GM23338 (cell line): ENCODE measurements around the gene LPP.

Source experiments
- CTCF ChIP-seq, 2 experiments: fragments of 200-600 bp in 1 of 2; sonication (generic) in 1 of 2; conservative IDR thresholded peaks; 2 replicates each; pipeline versions ENCODE4 v1.5.1 to v1.6.1; 2016 to 2017; ENCODE audit warnings: antibody characterized with exemption in 2 of 2, low read depth in 2 of 2, mild to moderate bottlenecking in 2 of 2, moderate library complexity in 1 of 2
- ETS1 ChIP-seq: IDR thresholded peaks from 2 replicates; pipeline ENCODE4 v1.6.1; 2016; ENCODE audit warnings: antibody characterized with exemption
- EZH2 ChIP-seq: fragments of 200-600 bp; sonication (generic); IDR thresholded peaks from one replicate; pipeline ENCODE4 v1.8.0; 2017; ENCODE audit warnings: antibody characterized with exemption, mild to moderate bottlenecking, low read depth; ENCODE audit not compliant: unreplicated experiment
- EZH2phosphoT487 ChIP-seq: fragments of 200-600 bp; sonication (generic); IDR thresholded peaks from one replicate; pipeline ENCODE4 v1.8.1; 2018; ENCODE audit warnings: antibody characterized with exemption; ENCODE audit not compliant: unreplicated experiment
- NANOG ChIP-seq: IDR thresholded peaks from 2 replicates; pipeline ENCODE4 v1.6.1; 2016; ENCODE audit warnings: antibody characterized with exemption, borderline replicate concordance
- POLR2AphosphoS5 ChIP-seq: IDR thresholded peaks from 2 replicates; pipeline ENCODE4 v1.6.1; 2016; ENCODE audit warnings: antibody characterized with exemption, low read depth
- REST ChIP-seq: IDR thresholded peaks from one replicate; pipeline ENCODE4 v1.6.1; 2018; ENCODE audit warnings: antibody characterized with exemption; ENCODE audit not compliant: unreplicated experiment

- TF ChIP-seq EZH2phosphoT487: no peak
- no peak for TF ChIP-seq POLR2AphosphoS5
- no peak for TF ChIP-seq EZH2
- no peak for TF ChIP-seq REST
- no peak for TF ChIP-seq CTCF (conservative IDR thresholded peaks at IDR 0.05; ENCODE audit: low read depth in 2 of 2)
- TF ChIP-seq ETS1: no peak
- no peak for TF ChIP-seq NANOG
These were observed 413.7 kb downstream of the LPP start for GRCh38 chr3:188567478-188568195.
